Bronchial epithelial cell (primary cell): Measurements from ENCODE around the gene ATRNL1. TPM values are rescaled to one million over a fixed set of nuclear protein-coding genes. Genes with fewer than 3 reads are reported as not detected.
A peak's percentile ranks its signal among the peaks of the same experiment; 100 is the strongest.

Experiments
- DNase-seq: peaks from one replicate; pipeline ENCODE4 v3.0.0-alpha.2; 2010; ENCODE audit warnings: low read depth
- FAIRE-seq: peaks from 2 replicates; lab custom pipeline; 2011; peaks lifted over from hg19 to GRCh38; lab: Jason Lieb, UNC
- H3K27me3 ChIP-seq: 2 replicates; pipeline ENCODE4 v1.5.1; 2011; ENCODE audit warnings: low read length; ENCODE audit not compliant: control insufficient read depth, insufficient read depth
- H3K36me3 ChIP-seq: 2 replicates; pipeline ENCODE4 v1.5.1; 2011; ENCODE audit warnings: low read length; ENCODE audit not compliant: control insufficient read depth, insufficient read depth
- H3K4me3 ChIP-seq: 2 replicates; pipeline ENCODE4 v1.5.1; 2011; ENCODE audit warnings: mild to moderate bottlenecking, low read depth, low read length, control low read depth
- CTCF ChIP-seq: IDR thresholded peaks from 2 replicates; pipeline ENCODE4 v1.5.1; 2011; ENCODE audit warnings: mild to moderate bottlenecking, moderate library complexity, low read length, control low read depth, inconsistent platforms; ENCODE audit not compliant: insufficient read depth, severe bottlenecking
- total RNA-seq: library from RNA; depleted of rRNA; stranded (reverse); fragments of >200 nt; gene quantifications from 2 replicates; pipeline ENCODE4 v1.2.1, GENCODE V29; 2014

Gene ATRNL1
- total RNA-seq, 1 donor from 2014 or later, result 0.53 TPM

- no peaks in the 10 kb centered on the region for H3K27me3 ChIP-seq
- DNase-seq, result no peak
- no peak for TF ChIP-seq CTCF
- H3K4me3 ChIP-seq, result no peak overlapping the region
- no peaks in the 10 kb centered on the region for H3K36me3 ChIP-seq
- FAIRE-seq, result no peak
Measured at GRCh38 chr10:115107830-115108229, 14.7 kb downstream of the ATRNL1 start.

DNA sequence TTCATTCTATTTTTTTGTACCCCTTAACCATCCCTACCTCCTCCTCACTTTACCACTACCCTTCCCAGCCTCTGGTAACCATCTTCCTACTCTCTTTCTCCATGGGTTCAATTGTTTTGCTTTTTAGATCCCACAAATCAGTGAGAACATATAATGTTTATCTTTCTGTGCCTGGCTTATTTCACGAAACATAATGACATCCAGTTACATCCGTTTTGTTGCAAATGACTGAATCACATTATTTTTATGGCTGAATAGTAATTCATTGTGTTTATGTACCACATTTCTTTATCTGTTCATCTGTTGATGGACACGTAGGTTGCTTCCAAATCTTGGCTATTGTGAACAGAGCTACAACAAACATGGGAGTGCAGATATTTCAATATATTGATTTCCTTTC is 24.1 kb downstream of the ATRNL1 start:
- DNase-seq, result no peak
- H3K27me3 ChIP-seq, result no peaks in the 10 kb centered on the region
- FAIRE-seq, result no peak
- no peak for TF ChIP-seq CTCF
- no peaks in the 10 kb centered on the region for H3K36me3 ChIP-seq
- H3K4me3 ChIP-seq, result no peak overlapping the region

DNA sequence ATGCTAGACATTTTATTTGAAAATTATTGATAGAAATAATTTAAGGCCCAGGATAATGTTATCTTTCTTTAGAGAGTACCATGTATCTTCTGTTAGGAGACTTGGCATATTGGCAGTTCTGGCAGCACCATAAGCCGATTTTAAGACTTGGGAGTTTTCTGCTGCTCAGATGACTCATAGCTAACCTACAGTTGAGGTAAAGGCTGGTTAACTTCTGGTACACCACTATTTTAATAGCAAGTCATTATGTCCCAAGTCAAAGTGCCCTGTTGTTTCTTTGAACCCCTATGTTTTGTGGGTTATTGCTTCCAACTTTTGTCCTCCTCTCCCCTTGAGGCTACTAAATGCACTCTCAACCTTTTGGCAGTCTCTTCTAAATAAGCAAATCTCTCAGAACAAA is 25.2 kb downstream of the ATRNL1 start:
- H3K27me3 ChIP-seq, result no peaks in the 10 kb centered on the region
- TF ChIP-seq CTCF, result no peak
- H3K4me3 ChIP-seq, result no peak overlapping the region
- H3K36me3 ChIP-seq, result no peaks in the 10 kb centered on the region
- DNase-seq (peak; percentile 20), FAIRE-seq (no peak)

DNA sequence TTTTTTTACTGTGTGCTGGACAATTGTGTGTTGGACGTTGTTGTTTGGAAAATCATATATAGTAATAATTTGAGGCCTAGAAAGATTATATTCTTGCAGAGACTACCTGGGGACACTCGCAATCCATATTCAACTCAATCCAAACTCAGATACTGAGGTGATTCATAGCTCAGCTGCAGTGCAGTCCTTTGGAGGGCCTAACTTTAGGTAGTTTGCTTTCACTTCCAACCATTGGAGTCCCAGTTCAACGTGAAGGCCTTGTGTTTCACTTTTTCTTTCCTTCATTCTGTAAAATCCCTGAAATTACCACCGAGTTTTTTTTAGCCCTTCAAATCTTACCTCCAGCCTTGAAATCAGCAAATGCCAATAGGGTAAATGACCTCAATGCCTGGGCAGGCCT is 32.3 kb downstream of the ATRNL1 start:
- DNase-seq, result no peak
- no peak for TF ChIP-seq CTCF
- Histone ChIP-seq H3K27me3 (no peaks in the 10 kb centered on the region), H3K36me3 (no peaks in the 10 kb centered on the region), H3K4me3 (no peak overlapping the region)
- FAIRE-seq, result no peak

DNA sequence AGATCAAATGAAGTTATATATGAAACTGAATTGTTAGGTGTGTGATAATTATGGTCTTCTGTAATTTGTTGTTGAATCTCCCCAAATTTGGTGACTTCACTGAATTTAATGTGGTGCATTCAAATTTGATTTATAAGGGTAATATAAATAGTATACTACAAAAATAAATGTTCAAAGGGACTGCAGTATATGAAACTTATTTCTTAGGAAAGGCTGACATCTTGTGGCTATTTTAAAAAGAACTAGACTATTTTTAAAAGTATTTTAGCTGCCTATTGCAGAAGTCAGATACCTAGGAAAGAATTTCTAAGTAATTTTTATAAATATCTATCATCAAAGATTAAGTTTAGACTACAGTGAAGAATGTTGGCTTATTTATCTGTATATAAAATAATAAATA is 36.6 kb downstream of the ATRNL1 start:
- DNase-seq (peak; percentile 44), FAIRE-seq (no peak)
- Histone ChIP-seq H3K4me3 (no peak overlapping the region), H3K27me3 (no peaks in the 10 kb centered on the region), H3K36me3 (no peaks in the 10 kb centered on the region)
- TF ChIP-seq CTCF, result no peak

- TF ChIP-seq CTCF, result no peak
- Histone ChIP-seq H3K36me3 (no peaks in the 10 kb centered on the region), H3K4me3 (no peak overlapping the region), H3K27me3 (no peaks in the 10 kb centered on the region)
- FAIRE-seq, result no peak
- no peak for DNase-seq
Measured at GRCh38 chr10:115136616-115137015, 43.5 kb downstream of the ATRNL1 start.
